Globus pallidus (tissue), 1 donor: ENCODE measurements around the gene UBASH3A.
"Not testable (repeated sequence)": the region's sequence is repeated elsewhere in the genome, so short reads cannot be mapped to it uniquely, and the experiment has no call there.

Experiments used
- DNase-seq: peaks from one replicate; pipeline ENCODE4 v3.0.0-alpha.2; 2015; ENCODE audit warnings: low spot score

Gene UBASH3A

GRCh38 chr21:42390696-42391095 is 13.0 kb upstream of the UBASH3A start:
- no peak for DNase-seq

DNA sequence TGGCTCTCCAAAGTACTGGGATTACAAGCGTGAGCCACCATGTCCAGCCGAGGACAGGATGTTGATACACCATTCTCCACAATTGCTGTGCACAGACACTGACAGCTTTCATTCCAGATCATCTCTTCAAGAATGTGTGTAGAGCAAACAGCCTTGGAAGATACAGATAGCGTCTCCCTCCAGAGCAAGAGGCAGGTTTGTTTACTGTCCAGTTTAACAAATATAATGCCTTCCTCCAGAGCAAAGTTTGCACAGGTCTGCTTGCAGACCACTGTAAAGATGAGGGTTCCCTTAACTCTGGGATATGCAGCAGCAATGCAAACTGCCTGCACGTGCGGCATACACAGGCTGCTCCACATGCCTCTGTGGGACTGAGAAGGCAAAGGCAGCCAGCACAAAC is 12.4 kb upstream of the UBASH3A start:
- no peak for DNase-seq

DNA sequence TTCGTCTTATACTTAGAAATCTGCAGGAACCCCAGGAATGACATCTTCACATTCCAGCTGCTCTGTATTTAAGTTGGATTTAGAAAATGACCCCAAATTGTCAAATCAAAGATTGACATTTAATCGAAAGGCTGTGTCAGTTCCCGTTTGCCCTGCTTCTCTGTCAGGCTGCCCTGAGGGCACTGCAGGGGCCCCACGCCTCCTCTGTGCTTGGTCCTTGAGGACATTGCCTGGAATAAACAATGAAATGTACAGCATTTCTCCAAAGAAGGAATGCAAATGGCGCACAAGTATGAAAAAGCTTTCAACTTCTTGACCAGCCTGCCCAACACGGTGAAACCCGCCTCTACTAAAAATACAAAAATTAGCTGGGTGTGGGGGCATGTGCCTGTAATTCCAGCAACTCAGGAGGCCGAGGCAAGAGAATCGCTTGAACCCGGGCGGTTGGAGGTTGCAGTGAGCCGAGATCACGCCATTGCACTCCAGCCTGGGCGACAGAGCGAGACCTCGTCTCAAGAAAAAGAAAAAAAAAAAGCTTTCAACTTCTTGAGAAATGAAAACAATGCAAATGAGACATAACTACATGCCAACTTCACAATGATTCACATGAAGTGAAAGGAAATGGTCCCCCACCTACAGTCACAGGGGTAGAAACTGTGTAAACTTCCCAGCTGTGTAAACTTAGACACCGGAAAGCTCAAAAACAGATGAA is 10.8 kb upstream of the UBASH3A start:
- no peak for DNase-seq

GRCh38 chr21:42393443-42393950 is 10.2 kb upstream of the UBASH3A start:
- DNase-seq: no peak

DNA sequence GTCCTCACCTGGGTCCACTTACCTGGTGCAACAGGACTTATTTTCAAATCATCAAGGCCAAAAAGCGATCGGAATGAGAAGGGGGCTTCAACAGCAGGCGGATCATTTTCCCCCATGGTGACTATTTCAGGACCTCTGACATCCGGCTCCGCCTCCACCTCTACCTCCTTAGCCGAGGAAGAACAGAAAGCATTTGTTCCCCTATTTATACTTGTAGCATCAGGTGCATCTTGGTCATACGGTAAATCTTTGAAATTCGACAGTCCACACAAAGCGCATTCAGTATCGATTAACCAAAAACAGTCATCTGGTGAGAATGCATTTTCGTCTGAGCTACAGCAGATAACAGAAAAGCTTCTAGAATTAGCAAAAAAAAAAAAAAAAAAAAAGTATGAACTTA is 8.4 kb upstream of the UBASH3A start:
- no peak for DNase-seq

GRCh38 chr21:42395905-42396651 is 7.6 kb upstream of the UBASH3A start, which contains the start of gene TMPRSS3:
TSS of gene TMPRSS3 (minus strand) at chr21:42396052. CDS start at chr21:42395417, 635 bp downstream.
- no peak for DNase-seq

GRCh38 chr21:42396799-42397745 is 6.6 kb upstream of the UBASH3A start:
- DNase-seq: no peak

- DNase-seq: no peak
These were observed 5.8 kb upstream of the UBASH3A start for GRCh38 chr21:42397746-42398394.

GRCh38 chr21:42398436-42399028 is 5.2 kb upstream of the UBASH3A start:
- DNase-seq: no peak

DNA sequence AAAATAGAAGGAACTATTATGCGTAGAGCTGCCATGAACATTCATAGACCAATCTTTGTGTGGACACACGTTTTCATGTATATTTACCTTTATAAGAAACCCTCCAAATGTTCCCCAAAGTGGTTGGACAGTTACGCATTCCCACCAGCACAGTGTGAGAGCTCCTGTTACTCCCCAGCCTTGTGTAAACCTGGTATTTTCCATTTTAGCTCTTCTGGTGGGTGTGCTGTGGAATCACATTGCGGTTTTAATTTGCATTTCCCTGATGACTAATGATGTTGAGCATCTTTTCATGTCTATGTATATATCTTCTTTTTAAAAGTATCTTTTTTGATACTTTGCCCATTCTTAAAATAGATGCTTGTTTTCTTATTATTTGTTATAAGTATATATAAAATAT is 3.2 kb upstream of the UBASH3A start:
- DNase-seq: no peak

DNA sequence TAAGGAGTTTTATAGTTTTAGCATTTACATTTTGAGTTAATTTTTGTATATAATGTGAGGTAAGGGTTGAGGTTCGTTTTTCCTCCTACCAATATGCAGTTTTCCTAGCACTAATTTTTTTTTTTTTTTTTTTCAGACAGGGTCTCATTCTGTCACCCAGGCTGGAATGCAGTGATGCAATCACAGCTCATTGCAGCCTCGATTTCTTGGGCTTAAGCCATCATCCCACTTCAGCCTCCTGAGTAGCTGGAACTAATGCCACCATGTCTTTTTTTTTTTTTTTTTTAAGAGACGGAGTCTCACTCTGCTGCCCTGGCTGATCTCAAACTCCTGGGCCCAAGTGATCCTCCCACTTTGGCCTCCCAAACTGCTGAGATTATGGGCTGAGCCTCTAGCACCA is 2.5 kb upstream of the UBASH3A start:
- DNase-seq: no peak

DNA sequence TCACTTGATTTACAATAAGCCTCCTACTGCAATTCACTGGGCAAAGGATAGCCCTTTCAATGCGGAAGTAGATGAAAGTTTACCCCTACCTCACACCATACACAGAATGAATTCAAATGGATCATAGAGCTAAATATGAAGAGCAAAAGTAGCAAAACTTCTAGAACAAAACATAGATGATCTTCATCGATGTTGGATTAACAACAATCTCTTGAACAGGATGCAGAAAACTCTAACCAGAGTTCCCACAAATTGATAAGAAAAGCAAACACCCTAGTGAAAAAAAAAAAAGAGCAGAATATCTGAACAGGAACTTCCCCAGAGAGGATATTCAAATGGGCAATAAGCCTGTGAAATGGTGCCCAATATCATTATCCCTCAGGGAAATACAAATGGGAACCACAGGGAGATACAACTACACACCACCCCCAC is 1.9 kb upstream of the UBASH3A start:
- no peak for DNase-seq

- DNase-seq: no peak
These were observed 837 bp downstream of the UBASH3A start for GRCh38 chr21:42404539-42404938.

DNA sequence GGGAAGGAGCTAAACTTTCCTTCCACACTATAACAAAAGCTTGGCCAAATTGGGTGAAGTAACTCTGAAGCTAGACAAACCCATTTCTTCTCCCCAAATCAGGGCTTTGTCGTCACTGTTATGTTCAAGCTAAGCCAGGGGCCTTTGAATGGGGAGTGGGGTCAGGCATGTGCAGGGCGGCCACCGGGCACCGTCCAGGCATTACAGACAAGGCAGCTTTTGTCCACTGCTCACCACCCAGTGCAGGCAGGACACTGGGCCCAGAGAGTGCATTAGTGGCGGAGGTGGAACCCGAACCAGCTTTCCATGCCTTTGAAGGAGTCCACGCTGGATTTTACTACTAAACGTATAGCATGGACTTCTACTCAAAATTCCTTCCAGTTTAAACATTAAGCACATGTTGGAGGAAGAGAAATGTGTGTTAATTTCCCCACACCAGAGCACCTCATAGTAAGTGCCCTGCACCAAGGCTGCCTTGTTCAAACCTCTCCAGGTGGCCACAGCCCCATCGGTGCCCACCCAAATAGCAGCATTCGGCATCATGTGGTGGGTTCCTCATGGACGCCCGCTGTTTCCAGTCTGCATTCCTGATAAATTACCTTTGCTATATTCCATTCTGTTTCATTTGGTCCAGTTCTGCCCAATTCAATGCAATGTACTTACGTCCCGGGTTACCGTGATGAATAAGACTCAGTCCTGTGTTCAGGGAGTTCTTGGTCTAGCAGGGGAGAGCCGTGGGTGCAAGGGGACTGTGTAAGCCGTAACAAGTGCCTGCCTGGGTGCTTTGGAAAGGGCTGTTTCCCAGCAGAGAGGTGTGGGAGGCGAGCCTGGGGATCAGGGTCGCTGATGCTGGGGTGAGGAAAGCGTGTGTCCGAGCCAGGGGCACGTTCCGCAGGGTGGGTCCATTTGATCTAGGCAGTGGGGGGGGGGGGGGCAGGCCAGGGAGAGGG is 1.6 kb downstream of the UBASH3A start:
- no peak for DNase-seq

DNA sequence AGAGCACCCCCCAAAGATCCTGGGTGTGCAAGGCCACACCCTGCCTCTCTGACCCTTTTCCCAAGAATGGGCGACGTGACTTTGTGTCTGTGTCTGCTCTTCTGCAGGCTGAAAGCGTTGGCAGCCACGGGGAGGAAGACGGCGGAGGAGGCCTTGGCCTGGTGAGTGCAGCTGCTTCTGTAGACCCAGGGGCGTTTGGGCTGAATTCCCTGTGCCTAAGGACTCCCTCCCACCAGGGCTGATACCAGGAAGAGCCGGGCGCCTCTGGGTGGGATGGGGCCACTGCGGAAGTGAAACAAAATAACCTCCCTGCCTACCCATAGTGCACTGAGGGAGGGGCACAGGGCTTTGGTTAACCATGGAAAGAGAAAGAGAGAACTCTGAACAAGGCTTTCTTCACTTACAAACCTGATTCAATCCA is 2.5 kb downstream of the UBASH3A start:
- no peak for DNase-seq

GRCh38 chr21:42406866-42407265 is 3.2 kb downstream of the UBASH3A start:
- no peak for DNase-seq

- DNase-seq: no peak
These were observed 3.8 kb downstream of the UBASH3A start for GRCh38 chr21:42407476-42407875.

DNA sequence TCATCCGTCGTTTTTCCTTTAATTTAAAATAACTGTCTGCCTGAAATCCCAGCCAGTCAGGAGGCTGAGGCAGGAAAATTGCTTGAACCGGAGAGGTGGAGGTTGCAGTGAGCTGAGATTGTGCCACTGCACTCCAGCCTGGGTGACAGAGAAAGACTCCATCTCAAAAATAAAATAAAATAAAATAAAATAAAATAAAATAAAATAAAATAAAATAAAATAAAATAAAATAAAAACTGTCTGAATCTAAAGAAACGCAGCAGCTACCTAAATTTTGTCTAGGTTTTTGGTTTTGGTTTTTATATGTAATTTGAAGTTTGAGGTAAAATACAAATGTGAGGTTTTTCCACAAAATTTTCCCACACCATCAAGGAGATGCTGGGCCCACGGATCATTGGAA is 5.0 kb downstream of the UBASH3A start:
- not testable (repeated sequence) for DNase-seq

GRCh38 chr21:42409366-42409765 is 5.7 kb downstream of the UBASH3A start:
- no peak for DNase-seq
